ENCODE measurements around the gene EIF5B. TPM values are rescaled to one million over a fixed set of nuclear protein-coding genes. Genes with fewer than 3 reads are reported as not detected.

Gene EIF5B
- total RNA-seq, 1 experiment from 2014 or later, result 78.7 TPM

GRCh38 chr2:99386011-99386410 is 48.8 kb downstream of the EIF5B start:
- DNase-seq (ENCODE audit: low spot score), result no peak
- TF ChIP-seq EZH2 (IDR thresholded peaks at IDR 0.05; ENCODE audit: borderline replicate concordance, low read depth, low read length, poor library complexity, severe bottlenecking), result no peak
- no peak for TF ChIP-seq CTCF (conservative IDR thresholded peaks at IDR 0.05; ENCODE audit: low read depth, low read length)
- Histone ChIP-seq H3K27me3 (replicated peaks; ENCODE audit: insufficient read depth, low read depth, low read length, poor library complexity) (no peaks in the 10 kb centered on the region), H3K27ac (ENCODE audit: low read depth, low read length, poor library complexity, severe bottlenecking) (no peak overlapping the region), H3K36me3 (ENCODE audit: insufficient read depth, low read length, poor library complexity, severe bottlenecking) (peaks cover 44% of the 10 kb centered on the region), H3K9me3 (ENCODE audit: low read depth, low read length, poor library complexity, severe bottlenecking) (no peaks in the 10 kb centered on the region), H3K4me1 (ENCODE audit: insufficient read depth, low read length, poor library complexity, severe bottlenecking) (no peaks in the 10 kb centered on the region), H3K4me3 (ENCODE audit: low read depth, low read length, poor library complexity, severe bottlenecking) (no peak overlapping the region)
- ChIA-PET POLR2A (ENCODE audit: low non-redundant PET) (no interaction called here), CTCF (no interaction called here)
- no TSS peak for BruUV-seq (replicated peaks)
- intact Hi-C loops (cut with micrococcal nuclease; ENCODE audit: unreplicated experiment), result no loop called here

- H3K36me3 ChIP-seq (ENCODE audit: insufficient read depth, low read length, poor library complexity, severe bottlenecking), result peaks cover 44% of the 10 kb centered on the region
- no peaks in the 10 kb centered on the region for H3K9me3 ChIP-seq (ENCODE audit: low read depth, low read length, poor library complexity, severe bottlenecking)
- no peak for TF ChIP-seq CTCF (conservative IDR thresholded peaks at IDR 0.05; ENCODE audit: low read depth, low read length)
- TF ChIP-seq EZH2 (IDR thresholded peaks at IDR 0.05; ENCODE audit: borderline replicate concordance, low read depth, low read length, poor library complexity, severe bottlenecking), result no peak
- no peak for DNase-seq (ENCODE audit: low spot score)
- no TSS peak for BruUV-seq (replicated peaks)
- H3K4me1 ChIP-seq (ENCODE audit: insufficient read depth, low read length, poor library complexity, severe bottlenecking), result no peaks in the 10 kb centered on the region
- H3K4me3 ChIP-seq (ENCODE audit: low read depth, low read length, poor library complexity, severe bottlenecking), result no peak overlapping the region
- intact Hi-C loops (cut with micrococcal nuclease; ENCODE audit: unreplicated experiment), result no loop called here
- H3K27ac ChIP-seq (ENCODE audit: low read depth, low read length, poor library complexity, severe bottlenecking), result no peak overlapping the region
- no peaks in the 10 kb centered on the region for H3K27me3 ChIP-seq (replicated peaks; ENCODE audit: insufficient read depth, low read depth, low read length, poor library complexity)
- ChIA-PET POLR2A (ENCODE audit: low non-redundant PET) (no interaction called here), CTCF (no interaction called here)
Observed at GRCh38 chr2:99388892-99389291, 51.7 kb downstream of the EIF5B start.

GRCh38 chr2:99389371-99389770 is 52.2 kb downstream of the EIF5B start:
- Histone ChIP-seq H3K27me3 (replicated peaks; ENCODE audit: insufficient read depth, low read depth, low read length, poor library complexity) (no peaks in the 10 kb centered on the region), H3K27ac (ENCODE audit: low read depth, low read length, poor library complexity, severe bottlenecking) (no peak overlapping the region), H3K4me3 (ENCODE audit: low read depth, low read length, poor library complexity, severe bottlenecking) (no peak overlapping the region), H3K36me3 (ENCODE audit: insufficient read depth, low read length, poor library complexity, severe bottlenecking) (peaks cover 48% of the 10 kb centered on the region), H3K4me1 (ENCODE audit: insufficient read depth, low read length, poor library complexity, severe bottlenecking) (no peaks in the 10 kb centered on the region), H3K9me3 (ENCODE audit: low read depth, low read length, poor library complexity, severe bottlenecking) (no peaks in the 10 kb centered on the region)
- BruUV-seq (replicated peaks), result no TSS peak
- CTCF ChIA-PET, result no interaction called here
- DNase-seq (ENCODE audit: low spot score), result no peak
- intact Hi-C loops (cut with micrococcal nuclease; ENCODE audit: unreplicated experiment), result no loop called here
- TF ChIP-seq EZH2 (IDR thresholded peaks at IDR 0.05; ENCODE audit: borderline replicate concordance, low read depth, low read length, poor library complexity, severe bottlenecking), result no peak
- no peak for TF ChIP-seq CTCF (conservative IDR thresholded peaks at IDR 0.05; ENCODE audit: low read depth, low read length)
- POLR2A ChIA-PET (ENCODE audit: low non-redundant PET), result no interaction called here
